Brain microvascular endothelial cell (primary cell): ENCODE results near the gene SLN.

Experiments
- DNase-seq: peaks from one replicate; pipeline ENCODE4 v3.0.0-alpha.2; 2020
- H3K27ac ChIP-seq: fragments of 250-450 bp; sonication (Bioruptor Pico); 2 replicates; pipeline ENCODE4 v1.5.1; 2020; ENCODE audit warnings: mild to moderate bottlenecking, moderate library complexity
- H3K27me3 ChIP-seq: fragments of 250-450 bp; sonication (Bioruptor Pico); replicated peaks from 2 replicates; pipeline ENCODE4 v1.5.1; 2020; ENCODE audit warnings: mild to moderate bottlenecking
- H3K36me3 ChIP-seq: fragments of 250-450 bp; sonication (Bioruptor Pico); replicated peaks from 2 replicates; pipeline ENCODE4 v1.5.1; 2020; ENCODE audit warnings: mild to moderate bottlenecking
- H3K4me3 ChIP-seq: 2 replicates; pipeline ENCODE4 v1.5.1; 2011; ENCODE audit warnings: low read depth, mild to moderate bottlenecking, control low read depth, low read length, moderate library complexity
- CTCF ChIP-seq: IDR thresholded peaks from 2 replicates; pipeline ENCODE4 v1.5.1; 2011; ENCODE audit warnings: low read depth, mild to moderate bottlenecking, moderate library complexity, low read length, control low read depth, inconsistent platforms; ENCODE audit errors: missing control alignments
- in situ Hi-C: cut with HindIII; loops from 2 replicates; pipeline ENCODE4 v1.10.0; 2017; ENCODE audit warnings: low sequenced_read_pairs, low pct_ligation_motif_present

SLN gene

GRCh38 chr11:107751082-107751481, 39.2 kb upstream of the SLN start:
- TF ChIP-seq CTCF, result no peak
- H3K27ac ChIP-seq, result no peak overlapping the region
- no peak for DNase-seq
- H3K27me3 ChIP-seq, result no peaks in the 10 kb centered on the region
- H3K36me3 ChIP-seq, result no peaks in the 10 kb centered on the region
- in situ Hi-C loops, result no loop called here
- no peak overlapping the region for H3K4me3 ChIP-seq

DNA sequence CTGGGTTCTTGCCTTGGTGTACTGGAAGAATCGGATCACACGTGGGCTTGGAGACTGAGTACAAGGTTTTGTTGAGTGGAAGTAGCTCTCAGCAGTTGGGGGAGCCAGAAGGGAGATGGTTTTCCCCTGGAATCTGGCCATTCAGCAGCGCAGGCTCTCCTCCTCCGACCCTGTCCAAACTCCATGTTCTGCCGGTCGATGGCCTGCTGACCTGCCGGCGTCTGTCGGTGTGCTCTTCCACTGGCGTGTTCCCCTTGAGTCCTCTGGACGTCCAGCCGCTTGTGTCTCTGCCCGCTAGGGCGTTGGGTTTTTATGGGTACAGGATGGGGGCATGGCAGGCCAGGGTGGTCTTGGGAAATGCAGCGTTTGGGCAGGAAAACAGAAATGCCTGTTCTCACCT, 38.5 kb upstream of the SLN start:
- Histone ChIP-seq H3K4me3 (no peak overlapping the region), H3K27me3 (no peaks in the 10 kb centered on the region), H3K36me3 (no peaks in the 10 kb centered on the region), H3K27ac (no peak overlapping the region)
- no peak for TF ChIP-seq CTCF
- no peak for DNase-seq
- in situ Hi-C loops, result no loop called here

DNA sequence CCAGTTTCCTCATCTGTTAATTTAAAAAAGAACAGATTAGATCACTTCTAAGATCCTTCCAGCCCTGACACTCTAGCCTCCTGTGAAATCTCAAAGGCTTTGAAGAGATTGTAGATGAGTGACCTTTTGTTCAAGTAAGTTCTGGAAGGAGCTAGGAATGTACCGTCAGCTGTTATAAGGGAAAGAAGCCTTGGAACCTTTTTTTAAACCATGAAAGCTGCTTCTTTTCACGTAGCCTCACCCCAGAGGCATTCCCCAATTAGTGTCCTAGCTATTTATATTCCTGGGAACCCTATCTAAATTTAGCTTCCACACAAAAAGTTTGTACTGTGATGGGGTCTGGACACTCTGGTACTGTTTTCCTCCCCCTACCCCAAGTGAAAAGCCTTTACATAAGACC, 35.8 kb upstream of the SLN start:
- in situ Hi-C loops, result no loop called here
- no peak overlapping the region for H3K27ac ChIP-seq
- no peak for TF ChIP-seq CTCF

DNA sequence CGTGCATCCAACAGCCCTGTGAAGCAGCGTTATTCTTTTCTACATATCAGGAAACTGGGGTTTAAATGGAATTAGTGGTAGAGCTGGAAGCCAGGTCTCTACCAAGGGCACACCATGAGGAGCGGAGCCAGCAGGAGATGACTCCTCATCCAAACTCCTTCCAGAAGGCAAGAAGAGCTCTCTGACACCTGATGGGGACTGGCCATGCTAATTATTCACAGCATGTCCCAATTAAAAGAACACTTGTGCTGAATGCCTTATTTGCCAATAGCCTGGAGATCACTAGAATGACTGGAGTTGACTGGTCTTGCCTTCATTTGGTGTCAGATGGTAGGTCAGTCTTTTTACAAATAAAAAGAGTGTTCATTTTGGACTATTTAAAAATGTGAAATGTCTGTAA, 32.9 kb upstream of the SLN start:
- no peaks in the 10 kb centered on the region for H3K27me3 ChIP-seq

More for the DNA sequence above, 35.8 kb upstream of the SLN start:
- Histone ChIP-seq H3K36me3 (no peaks in the 10 kb centered on the region), H3K4me3 (no peak overlapping the region), H3K27me3 (no peaks in the 10 kb centered on the region)
- no peak for DNase-seq

GRCh38 chr11:107743191-107743590, 31.3 kb upstream of the SLN start:
- Histone ChIP-seq H3K36me3 (no peaks in the 10 kb centered on the region), H3K27ac (no peak overlapping the region), H3K4me3 (no peak overlapping the region), H3K27me3 (no peaks in the 10 kb centered on the region)
- in situ Hi-C loops, result no loop called here
- no peak for TF ChIP-seq CTCF
- DNase-seq, result no peak

More for the DNA sequence above, 32.9 kb upstream of the SLN start:
- no peak for TF ChIP-seq CTCF
- H3K4me3 ChIP-seq, result no peak overlapping the region
- no peak overlapping the region for H3K27ac ChIP-seq
- H3K36me3 ChIP-seq, result no peaks in the 10 kb centered on the region
- no peak for DNase-seq
- in situ Hi-C loops, result no loop called here

DNA sequence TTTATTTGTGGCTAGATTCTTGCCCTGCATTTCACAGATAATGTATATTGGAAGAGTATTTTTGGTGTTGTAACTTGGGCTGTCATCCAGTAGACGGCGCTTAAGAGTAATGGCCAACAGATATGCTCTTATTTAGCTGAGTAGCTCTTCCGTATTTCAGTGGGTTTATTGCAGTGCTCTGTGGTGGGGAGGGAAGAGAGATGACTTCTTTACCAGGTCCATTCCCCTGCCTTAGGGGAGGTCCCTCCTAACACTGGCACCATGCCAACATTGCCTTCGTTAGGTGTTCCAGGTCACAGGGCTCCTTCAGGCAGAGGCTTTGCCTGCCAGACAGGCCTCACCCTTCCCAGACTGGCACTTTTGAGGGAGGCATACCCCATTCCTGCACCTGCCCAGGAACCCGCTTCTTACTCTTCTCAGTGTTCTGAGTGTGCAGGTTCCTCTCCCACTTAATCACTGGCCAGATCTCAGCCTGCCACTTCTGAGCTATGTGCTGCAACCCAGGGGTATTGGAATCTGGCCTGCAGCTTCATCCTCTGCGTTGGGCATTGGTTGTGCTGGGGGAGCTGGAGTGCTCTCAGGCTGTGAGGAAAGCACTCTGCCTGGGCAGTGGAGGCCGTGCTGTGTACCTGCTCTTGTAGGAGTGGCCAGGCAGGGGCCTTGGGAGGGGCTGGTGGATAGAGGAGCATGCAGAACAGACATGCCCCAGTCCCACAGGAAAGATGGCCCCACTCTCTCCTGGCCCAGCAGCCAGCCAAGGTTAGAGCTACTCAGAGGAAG, 29.4 kb upstream of the SLN start:
- in situ Hi-C loops, result no loop called here

More for the DNA sequence above, 29.4 kb upstream of the SLN start:
- Histone ChIP-seq H3K27ac (no peak overlapping the region), H3K27me3 (no peaks in the 10 kb centered on the region), H3K36me3 (no peaks in the 10 kb centered on the region), H3K4me3 (no peak overlapping the region)
- peak; percentile 76 for TF ChIP-seq CTCF
- peak; percentile 44 for DNase-seq
